Inferior parietal cortex (tissue), 1 donor: Measurements from ENCODE around the gene FOXP1.

ENCODE experiments used
- DNase-seq: peaks from one replicate; pipeline ENCODE4 v3.0.0-alpha.2; 2016; ENCODE audit errors: extremely low spot score

The FOXP1 gene

DNA sequence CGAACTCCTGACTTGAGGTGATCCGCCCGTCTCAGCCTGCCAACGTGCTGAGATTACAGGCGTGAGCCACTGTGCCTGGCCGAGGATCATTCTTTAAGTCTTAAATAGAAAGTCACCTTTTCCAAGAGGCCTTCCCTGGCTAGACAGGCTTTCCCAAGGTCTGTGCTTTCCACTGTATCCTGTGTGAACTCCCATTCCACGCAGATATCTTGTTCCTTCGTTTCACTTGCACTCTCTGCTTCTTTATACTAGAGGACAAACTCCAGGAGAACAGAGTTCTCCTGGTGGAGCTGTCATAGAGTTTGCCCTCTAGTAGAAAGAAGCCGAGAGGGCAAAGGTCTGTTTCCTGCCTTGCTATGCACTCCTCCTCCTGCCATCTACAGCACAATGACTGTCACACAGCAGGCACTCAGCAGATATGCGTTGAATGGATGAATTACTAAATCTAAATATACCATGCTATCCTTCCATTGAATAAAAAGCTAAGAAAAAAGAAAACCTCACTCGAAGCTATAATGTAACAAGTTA lies 211.2 kb downstream of the FOXP1 start:
- DNase-seq, result no peak

DNA sequence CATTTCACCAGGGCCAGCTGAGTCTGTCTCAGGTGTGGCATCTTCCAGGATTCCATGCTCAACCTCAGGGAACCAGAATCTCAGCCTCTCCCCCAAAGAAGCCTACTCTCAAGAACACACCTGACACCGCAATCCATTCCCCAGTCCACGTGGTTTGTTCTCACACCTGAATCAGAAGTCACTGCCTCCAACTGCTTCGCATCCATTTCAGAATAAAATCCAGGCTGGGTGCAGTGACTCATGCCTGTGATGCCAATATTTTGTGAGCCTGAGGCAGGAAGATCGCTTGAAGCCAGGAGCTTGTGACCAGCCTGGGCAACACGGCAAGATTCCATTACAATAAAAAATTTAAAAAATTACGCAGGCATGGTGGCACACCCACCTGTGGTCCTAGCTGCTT lies 212.2 kb downstream of the FOXP1 start:
- DNase-seq, result no peak

DNA sequence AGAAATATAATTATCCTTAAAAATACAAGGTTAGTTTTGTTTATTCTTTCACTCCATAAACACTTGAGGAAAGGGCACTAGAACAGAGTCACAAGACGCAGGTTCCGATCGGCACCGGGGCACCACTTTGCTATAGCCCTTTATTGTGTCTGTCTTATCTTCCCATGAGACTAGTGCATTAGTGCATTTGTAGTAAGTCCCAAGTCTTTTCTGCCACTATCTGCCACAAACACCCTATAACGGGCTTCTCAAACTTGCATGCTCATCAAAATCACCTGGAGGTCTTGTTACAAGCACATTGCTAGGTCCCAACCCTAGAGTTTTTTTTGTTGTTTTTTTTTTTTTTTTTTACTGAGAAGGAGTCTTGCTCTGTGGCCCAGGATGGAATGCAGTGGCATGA lies 213.1 kb downstream of the FOXP1 start:
- DNase-seq, result no peak

DNA sequence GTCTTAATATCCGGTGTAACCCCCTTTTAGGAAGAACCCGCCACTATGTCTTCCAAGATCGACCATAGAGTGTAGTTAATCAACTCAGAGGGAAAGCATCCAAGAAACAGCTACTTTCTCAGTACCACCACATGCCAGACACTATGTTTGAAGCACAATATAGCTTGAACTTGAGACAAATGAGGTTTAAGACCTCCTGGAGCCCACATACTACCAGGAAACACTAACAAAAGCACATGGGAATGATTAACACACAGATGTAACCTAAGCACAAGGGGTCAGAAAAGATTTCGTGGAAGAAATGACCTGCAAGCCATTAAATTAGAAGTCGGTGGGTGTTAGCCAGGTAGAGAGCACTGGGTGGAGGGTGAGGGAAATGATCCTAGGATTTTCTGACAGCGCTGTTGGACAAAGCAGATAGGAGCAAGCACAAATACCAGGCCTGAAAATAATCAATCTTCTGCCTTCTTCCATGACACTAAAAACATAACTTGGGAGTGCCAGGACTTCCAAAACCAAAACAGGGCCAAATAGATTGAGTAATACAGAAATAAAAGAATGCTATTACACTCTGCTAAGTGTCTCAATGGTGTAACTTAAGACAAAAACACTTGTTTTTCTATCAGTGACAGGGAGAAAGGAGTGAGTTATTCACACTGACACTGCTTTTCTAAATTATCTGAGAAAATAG lies 213.7 kb downstream of the FOXP1 start:
- DNase-seq, result no peak

DNA sequence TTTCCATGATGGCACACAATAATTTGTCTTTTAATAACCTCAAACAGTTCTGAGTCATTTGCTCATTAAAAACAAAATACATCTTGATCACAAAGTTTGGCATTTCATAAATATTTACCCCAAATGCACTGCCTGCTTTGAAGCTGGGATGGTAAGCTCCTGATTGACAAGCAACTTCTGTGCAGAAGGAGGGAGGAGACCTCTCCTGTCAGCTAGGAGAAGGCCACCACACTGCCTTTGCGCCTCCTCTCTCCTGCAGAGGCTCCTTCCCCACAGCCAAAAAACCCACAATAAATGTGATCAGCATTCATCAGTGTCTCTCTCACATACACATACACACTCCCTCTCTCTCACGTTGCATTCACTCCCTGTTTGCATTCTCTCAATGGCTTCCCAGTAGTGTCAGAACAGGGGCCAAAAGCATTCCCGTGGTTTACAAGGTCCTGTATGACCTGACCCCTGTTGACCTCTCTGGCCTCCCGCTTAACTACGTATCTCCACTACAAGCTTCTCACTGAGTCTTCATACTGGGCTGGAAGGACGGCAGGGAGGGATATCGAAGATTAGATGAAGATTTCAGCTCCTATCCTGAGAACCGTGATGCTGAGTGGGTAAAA lies 216.4 kb downstream of the FOXP1 start:
- DNase-seq, result no peak

DNA sequence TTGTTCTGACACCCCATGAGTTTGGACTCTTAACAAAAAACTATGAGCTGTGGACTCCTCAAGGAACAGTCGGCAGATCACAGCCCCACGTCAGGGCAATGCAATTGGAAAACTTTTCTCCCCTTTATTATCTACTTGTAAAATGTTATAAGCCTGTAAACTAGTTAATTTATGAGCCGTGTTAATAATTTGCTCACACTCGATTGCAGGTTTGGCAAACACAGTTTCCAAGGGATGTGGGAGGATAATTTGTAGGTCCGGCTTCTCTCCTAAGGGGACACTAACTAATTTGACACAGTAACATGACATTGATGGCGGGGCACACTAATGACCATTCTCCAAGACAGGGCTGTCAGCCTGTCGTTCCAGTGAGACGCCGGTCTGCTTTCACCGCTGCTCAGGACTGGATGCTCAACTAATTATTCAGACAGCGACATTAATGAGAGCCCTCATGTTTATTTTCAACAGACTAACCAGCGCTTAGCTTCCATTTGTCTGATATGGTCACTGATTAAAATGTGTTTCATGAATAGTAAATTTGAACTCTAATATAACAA lies 222.1 kb downstream of the FOXP1 start:
- DNase-seq, result no peak

DNA sequence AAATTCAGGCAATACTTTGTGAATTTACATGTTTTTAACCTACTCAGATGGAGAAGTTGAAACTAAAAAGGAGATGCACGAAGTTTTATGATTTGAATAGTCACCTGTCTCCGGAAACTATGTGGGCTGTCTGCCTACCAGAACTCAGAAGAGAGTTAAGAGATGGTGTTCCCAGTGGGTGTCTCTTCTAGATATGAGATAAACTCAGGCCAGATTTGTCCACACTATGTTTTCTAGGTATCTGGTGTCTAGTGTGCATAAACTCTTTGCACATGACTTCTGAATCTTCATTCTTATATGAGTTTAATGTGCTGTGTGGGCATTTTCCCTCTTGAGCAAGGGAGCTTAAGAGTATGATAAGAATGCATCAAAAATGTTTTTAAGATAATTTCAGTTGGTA lies 222.8 kb downstream of the FOXP1 start:
- no peak for DNase-seq

DNA sequence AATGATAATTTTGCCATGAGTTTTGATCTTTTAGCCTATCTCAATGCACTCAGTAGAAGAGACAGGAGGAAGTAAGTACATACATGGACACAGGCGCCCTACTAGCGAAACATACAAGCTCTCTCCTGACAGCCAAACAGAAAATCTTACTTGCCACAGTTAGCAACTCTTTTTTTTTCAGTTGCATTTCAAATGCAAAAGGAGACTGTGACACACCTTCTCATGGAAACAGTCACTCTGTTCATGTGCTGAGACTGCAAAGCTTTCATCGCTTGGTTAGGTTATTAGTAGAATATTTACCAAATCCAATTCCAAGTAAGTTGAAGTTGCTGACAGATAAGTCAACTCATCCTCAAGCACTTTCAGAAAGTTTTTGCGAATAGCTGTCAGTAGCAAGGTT lies 223.3 kb downstream of the FOXP1 start:
- no peak for DNase-seq

DNA sequence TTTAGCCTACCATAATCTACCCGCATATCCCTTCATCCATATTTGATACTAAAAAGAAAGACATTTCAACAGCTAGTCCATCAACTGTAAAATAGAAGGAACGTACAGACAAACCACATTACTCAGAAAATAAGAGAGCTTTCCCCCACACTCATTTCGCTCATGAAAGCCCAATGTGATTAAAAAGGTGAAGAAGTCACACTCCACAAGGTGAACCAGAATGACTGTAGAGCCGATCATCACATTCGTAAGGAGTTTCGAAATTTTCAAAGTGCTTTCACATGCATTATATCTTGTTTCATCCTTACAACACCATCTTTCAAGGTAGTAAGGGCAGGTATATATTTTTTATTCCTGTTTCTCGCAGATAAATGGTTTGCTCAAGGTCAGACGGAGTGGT lies 225.3 kb downstream of the FOXP1 start:
- no peak for DNase-seq

DNA sequence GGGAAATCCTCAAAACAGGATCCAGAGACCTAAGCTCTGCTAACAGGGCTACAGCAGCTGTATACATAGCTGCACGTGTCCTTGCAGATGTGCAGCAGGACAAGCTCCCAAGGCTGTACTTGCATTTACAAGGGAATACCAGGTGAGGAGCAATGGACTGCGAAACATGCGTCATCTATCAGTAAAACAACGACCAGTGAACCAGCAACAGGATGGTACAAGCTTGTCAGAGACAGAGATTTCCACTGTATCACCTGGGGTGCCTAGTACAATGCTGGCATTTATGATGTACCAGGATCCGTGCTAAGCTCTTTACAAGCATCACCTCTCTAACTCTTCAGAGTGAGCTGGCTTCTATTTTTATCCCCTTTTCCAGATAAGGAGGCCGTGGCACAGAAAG lies 227.3 kb downstream of the FOXP1 start:
- no peak for DNase-seq

DNA sequence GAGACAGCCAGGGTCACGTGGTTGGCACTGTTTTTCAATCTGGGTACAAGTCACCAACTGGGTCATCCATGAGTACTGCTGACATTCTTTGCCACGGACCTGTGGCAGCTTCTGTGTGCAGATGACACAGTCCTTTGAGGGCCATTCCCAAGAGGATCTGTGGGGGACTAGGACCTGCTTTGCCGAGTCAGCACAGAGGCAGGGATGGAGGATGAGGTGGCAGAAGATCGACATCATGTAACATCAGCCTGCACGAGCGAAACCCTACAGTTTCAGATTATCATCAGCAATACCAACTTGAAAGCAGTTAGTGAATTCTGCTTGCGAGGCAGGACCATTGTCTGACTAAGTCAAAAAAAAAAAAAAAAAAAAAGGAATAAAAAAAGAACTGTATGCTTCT lies 227.7 kb downstream of the FOXP1 start:
- DNase-seq, result no peak

DNA sequence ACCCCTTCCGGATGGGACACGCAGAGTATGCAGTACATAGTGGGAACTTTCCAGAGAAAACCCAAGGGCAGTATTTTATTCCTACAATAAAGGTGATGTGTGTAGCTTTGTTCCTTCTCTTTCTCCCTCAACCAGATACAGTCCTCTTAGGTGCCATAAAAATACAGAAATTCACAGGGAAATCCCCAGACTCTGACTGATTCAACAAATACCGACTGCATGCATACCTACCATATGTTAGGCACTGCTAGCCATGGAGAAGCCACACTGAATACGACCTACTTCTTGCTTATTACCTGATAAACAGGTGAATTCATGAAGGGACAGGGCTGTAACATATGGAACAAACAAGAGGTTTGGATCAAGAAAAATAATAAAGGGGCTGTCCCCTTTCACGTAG lies 228.5 kb downstream of the FOXP1 start:
- no peak for DNase-seq

DNA sequence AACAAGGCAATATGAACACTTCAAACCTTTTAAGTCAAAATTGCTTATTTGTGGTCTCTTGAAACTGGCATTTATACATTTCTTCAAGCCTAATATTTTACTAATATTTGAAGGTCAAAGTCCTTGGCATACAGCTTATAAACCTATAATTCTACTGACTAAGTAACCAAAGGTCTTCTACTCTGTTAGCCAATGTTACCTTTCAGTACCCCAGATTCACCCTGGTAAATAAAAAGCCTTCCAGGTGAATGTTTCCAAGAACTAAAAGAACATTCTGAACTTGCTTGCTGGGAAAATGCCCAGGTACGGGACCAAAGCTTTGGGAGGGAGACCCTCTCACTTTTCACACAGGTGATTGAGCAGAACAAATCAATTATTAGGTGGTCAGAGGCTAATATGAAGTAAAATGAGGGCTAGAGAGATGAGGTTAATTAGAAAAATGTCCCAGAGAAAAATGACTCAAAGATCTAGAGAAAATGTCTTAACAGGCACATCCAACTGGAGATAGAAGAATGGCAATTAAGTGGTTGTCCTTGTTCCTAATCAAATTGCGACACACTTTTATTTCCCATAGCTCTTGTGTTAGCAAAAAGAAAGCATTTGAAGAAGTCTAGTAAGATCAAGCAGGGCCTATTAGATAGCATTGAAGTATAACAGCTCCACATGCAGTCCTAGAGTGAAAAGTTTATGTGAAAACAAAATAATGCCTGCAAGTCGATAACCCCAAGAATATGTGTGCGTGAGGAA lies 232.0 kb downstream of the FOXP1 start:
- DNase-seq, result no peak

DNA sequence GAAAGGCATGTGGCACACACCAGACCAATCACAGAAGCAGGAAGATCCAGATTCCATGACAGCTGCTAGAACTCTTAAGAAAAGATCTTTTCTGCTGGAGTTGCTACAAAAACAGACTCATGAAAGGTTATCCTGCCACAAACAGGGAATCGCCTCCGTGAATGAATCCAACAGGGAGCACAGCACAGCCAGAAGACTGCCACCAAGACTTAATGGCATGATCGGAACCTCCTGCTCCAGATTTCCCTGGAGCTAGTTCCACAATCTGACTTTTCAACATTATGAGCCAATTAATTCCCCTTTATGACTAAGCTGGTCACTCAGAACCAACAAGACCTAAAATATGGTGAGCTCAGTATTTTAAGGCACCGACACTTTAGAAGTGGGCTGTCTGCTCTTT lies 232.5 kb downstream of the FOXP1 start:
- DNase-seq, result no peak

DNA sequence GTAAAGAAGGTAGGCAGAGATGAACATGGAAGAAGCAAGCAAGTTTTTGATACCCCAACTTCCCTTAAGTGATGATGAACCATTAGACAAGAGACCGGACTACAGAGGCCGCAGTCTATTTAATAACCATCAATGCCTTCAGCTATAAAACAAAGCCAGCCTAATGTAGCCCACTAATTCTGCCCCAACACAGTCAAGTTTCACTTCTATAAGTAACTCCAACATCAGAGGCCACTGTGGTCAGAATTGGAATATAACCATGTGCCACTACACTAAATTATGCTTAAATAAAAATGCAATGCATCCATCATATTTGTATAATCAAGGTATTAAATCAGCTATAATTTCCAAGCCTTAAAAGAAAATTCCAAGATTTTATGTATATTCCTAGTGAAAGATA lies 234.7 kb downstream of the FOXP1 start:
- DNase-seq, result no peak

DNA sequence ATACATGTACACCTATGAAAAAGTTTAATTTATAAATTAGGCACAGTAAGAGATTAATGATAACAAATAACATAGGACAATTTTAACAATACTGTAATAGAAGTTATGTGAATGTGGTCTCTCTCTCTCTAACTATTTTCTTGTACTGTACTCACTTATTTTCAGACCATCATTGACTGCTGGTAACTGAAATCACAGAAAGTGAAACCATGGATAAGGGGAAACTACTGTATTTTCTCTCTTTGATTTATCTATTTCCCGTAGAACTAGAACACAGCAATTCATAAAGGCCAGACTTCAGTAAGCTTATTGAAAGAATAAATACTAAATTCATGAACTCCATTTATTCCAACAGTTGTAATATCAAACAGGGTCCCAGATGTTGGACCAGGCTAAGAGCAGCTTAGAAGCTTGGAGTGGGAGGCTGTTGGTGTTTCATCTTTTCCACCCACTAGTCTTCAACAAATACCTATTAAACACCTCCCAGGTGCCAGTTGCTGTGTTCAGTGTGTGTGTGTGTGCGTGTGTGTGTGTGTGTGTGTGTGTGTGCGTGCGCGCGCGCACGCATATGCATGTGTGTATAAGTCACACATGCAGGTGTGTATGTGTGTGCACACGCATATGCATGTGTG lies 235.4 kb downstream of the FOXP1 start:
- DNase-seq, result no peak

DNA sequence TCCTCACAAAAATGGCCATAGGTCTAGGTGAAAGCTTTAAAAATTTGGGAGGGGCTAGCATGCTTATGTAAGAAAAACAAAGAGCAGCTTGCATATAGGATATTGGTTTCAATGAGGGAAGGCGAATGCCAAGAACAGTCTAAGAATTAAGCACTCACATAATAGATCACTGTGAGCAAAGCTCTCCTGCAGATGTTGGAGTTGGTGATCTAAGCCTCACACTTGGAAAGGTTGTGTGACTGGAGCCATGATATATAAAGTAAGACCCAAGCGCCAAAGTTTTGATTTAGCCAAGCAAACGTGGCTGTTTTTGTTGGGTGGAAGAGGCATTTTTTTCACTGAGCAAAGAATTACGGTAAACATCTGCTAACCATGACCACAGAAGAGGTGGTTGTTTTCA lies 237.5 kb downstream of the FOXP1 start:
- DNase-seq, result no peak

DNA sequence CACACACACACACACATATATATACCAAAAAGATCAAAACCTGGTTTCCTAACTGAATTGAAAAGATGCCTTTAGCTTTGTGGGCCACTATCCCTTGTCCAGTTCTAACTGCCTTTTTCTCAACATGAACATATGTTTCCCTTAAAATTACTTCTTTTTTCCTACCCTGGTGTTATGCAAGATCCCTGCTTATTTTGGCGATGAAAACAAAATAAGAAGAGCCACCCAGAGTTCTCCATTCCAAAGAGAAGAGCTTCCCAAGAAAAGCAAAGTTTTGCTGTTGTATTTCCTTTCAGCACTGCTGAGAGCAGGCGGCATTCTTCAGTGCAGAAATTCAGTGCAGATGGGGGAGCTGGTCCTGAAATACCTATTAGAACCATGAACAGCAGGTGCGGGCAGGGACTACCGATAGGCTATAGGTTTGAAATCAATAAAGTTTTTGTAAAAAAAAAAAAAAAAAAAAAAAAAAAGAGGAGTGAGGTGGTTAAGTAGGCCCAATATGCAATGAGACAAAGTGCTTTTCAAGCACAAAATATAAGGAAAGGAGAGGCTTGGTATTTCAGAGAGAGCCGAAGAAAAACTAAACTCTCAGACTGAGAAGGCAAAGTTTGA lies 238.0 kb downstream of the FOXP1 start:
- no peak for DNase-seq

DNA sequence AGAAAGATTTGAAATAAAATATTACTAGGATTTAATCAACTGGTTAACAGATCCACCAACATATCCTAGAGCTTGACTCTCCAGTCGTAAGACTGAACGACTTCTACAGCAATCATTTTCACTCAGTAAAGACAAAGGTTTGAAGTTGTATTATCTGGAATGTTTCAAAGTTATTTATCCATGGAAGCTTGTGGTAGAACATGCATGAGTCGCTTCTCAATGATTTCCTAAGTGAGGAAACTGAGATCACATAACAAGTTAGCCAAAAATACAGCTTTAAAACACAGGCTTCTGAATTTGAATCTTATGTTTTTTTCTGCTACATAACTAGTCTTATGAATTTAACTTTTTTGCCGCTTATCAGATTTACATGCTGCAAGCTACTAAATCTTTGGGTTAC lies 241.8 kb downstream of the FOXP1 start:
- DNase-seq, result no peak

DNA sequence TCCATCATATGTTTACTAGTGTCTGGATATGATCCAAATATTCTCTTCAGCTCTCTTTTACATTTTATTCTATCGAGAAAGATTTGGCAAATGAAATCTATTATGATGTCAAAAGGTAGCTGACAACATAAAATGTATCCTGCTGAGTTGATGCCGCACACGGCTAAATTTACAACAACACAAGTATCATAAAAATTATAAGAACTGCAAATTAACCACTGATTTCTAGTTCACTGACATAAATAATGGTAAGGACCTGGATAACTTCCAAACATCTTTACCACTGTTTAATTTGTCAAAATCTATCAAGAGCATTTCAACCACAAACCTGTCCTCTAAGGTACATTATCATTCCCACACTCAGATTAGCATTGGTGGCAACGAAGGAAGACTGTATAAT lies 244.5 kb downstream of the FOXP1 start:
- no peak for DNase-seq

DNA sequence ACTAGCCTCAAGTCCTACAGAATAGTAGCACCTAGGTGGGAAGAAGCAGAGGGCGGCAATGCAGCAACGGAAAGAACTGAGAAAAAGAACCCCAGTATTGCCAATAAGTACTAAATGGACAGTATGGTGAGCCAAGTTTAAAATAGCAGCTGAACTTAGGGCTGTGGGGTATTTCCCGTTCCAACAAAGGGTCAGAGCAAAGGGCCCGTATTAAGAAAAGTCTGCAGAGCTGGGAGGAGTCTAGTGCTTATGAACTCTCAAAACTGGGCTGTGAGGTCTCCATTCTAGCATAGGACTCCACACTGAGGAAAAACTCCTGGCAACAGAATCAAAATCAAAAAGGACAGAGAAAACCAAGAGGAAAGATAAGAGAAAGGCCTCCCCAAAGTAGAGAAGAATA lies 250.7 kb downstream of the FOXP1 start:
- no peak for DNase-seq

DNA sequence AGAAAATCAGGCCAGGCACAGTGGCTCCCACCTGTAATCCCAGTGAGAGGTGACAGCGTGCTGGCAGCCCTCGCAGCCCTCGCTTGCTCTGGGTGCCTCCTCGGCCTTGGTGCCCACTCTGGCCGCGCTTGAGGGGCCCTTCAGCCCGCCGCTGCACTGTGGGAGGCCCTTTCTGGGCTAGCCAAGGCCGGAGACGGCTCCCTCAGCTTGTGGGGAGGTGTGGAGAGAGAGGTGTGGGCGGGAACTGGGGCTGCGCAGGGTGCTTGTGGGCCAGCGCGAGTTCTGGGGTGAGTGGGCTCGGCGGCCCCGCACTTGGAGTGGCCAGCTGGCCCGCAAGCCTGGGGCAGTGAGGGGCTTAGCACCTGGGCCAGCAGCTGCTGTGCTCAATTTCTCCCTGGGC lies 252.6 kb downstream of the FOXP1 start:
- no peak for DNase-seq
